ENCODE measurements around the gene HIBCH. TPM values are rescaled to one million over a fixed set of nuclear protein-coding genes. Genes with fewer than 3 reads are reported as not detected.

Gene HIBCH
- total RNA-seq, 1 donor from 2014 or later: 16.3 TPM

DNA sequence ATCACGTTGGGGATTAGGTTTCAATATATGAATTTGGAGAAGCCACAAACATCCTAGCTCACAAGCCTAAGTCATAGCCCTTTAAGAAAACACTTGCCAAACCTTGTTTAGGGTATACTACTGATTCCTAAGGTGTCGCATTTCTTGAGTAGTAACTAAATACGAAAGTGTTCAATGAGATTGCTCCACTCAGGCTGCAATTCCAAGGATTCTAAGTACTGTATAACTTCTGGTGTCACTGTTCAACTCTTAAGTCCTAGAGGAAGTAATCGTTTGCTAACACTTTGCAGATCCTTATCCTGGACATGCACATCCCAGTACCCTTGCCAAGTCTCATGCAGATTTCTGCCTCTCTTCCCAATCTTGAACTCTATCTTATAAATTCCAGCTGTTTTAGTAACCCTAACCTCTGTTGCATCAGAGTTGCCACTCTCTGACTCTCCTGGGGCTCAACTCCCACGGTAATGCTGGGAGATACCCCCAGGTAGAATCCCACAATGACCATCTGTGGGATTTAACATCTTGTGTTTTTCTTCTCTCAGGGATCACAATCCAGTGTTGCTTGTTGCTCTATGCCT is 122.4 kb downstream of the HIBCH start:
- no peak for DNase-seq (ENCODE audit: low read depth)
- Histone ChIP-seq H3K36me3 (ENCODE audit: insufficient read depth, low read length) (peaks cover 3% of the 10 kb centered on the region), H3K9ac (ENCODE audit: low read length) (no peak overlapping the region), H3K4me2 (ENCODE audit: low read length) (no peak overlapping the region), H3K27me3 (ENCODE audit: insufficient read depth, low read length) (no peaks in the 10 kb centered on the region), H3K4me1 (ENCODE audit: insufficient read depth, low read length) (no peaks in the 10 kb centered on the region), H3K27ac (ENCODE audit: low read depth, low read length) (no peak overlapping the region), H3K4me3 (ENCODE audit: insufficient read depth, low read depth, low read length) (no peak overlapping the region), H4K20me1 (ENCODE audit: insufficient read depth, low read length) (no peaks in the 10 kb centered on the region), H2AFZ (ENCODE audit: low read depth, low read length) (no peak overlapping the region), H3K79me2 (ENCODE audit: insufficient read depth, low read length) (no peaks in the 10 kb centered on the region), H3K9me3 (ENCODE audit: insufficient read depth, low read depth, low read length) (no peaks in the 10 kb centered on the region)
- Mint-ChIP-seq H3K4me1 (ENCODE audit: low read depth, unreplicated experiment) (peaks cover 9% of the 10 kb centered on the region), H3K9me3 (ENCODE audit: unreplicated experiment) (no peaks in the 10 kb centered on the region), H3K27ac (ENCODE audit: unreplicated experiment) (no peak overlapping the region), H3K27me3 (ENCODE audit: low read depth, unreplicated experiment) (no peaks in the 10 kb centered on the region), H3K4me3 (ENCODE audit: unreplicated experiment) (no peak overlapping the region), H3K36me3 (ENCODE audit: low read depth, unreplicated experiment) (peaks cover 10% of the 10 kb centered on the region)
- TF ChIP-seq, protein P1, sequence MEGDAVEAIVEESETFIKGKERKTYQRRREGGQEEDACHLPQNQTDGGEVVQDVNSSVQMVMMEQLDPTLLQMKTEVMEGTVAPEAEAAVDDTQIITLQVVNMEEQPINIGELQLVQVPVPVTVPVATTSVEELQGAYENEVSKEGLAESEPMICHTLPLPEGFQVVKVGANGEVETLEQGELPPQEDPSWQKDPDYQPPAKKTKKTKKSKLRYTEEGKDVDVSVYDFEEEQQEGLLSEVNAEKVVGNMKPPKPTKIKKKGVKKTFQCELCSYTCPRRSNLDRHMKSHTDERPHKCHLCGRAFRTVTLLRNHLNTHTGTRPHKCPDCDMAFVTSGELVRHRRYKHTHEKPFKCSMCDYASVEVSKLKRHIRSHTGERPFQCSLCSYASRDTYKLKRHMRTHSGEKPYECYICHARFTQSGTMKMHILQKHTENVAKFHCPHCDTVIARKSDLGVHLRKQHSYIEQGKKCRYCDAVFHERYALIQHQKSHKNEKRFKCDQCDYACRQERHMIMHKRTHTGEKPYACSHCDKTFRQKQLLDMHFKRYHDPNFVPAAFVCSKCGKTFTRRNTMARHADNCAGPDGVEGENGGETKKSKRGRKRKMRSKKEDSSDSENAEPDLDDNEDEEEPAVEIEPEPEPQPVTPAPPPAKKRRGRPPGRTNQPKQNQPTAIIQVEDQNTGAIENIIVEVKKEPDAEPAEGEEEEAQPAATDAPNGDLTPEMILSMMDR (IDR thresholded peaks at IDR 0.05; ENCODE audit: insufficient read depth, low read depth, low read length): no peak
- no peak for TF ChIP-seq EZH2 (IDR thresholded peaks at IDR 0.05; ENCODE audit: insufficient read depth, low read length)
- peak; percentile 72 for FAIRE-seq

- no peak for FAIRE-seq
- H3K4me1 Mint-ChIP-seq (ENCODE audit: low read depth, unreplicated experiment): peaks cover 6% of the 10 kb centered on the region
- DNase-seq (ENCODE audit: low read depth): peak; percentile 48
- H3K4me3 Mint-ChIP-seq (ENCODE audit: unreplicated experiment): no peak overlapping the region
- Histone ChIP-seq H2AFZ (ENCODE audit: low read depth, low read length) (no peak overlapping the region), H3K36me3 (ENCODE audit: insufficient read depth, low read length) (no peaks in the 10 kb centered on the region), H3K79me2 (ENCODE audit: insufficient read depth, low read length) (no peaks in the 10 kb centered on the region), H4K20me1 (ENCODE audit: insufficient read depth, low read length) (no peaks in the 10 kb centered on the region), H3K27me3 (ENCODE audit: insufficient read depth, low read length) (no peaks in the 10 kb centered on the region), H3K9me3 (ENCODE audit: insufficient read depth, low read depth, low read length) (no peaks in the 10 kb centered on the region), H3K4me1 (ENCODE audit: insufficient read depth, low read length) (no peaks in the 10 kb centered on the region), H3K4me3 (ENCODE audit: insufficient read depth, low read depth, low read length) (no peak overlapping the region), H3K4me2 (ENCODE audit: low read length) (no peak overlapping the region), H3K27ac (ENCODE audit: low read depth, low read length) (no peak overlapping the region), H3K9ac (ENCODE audit: low read length) (no peak overlapping the region)
- no peak for TF ChIP-seq EZH2 (IDR thresholded peaks at IDR 0.05; ENCODE audit: insufficient read depth, low read length)
- TF ChIP-seq, protein P1 (IDR thresholded peaks at IDR 0.05; ENCODE audit: insufficient read depth, low read depth, low read length): no peak
- no peaks in the 10 kb centered on the region for H3K36me3 Mint-ChIP-seq (ENCODE audit: low read depth, unreplicated experiment)
- no peaks in the 10 kb centered on the region for H3K9me3 Mint-ChIP-seq (ENCODE audit: unreplicated experiment)
- no peak overlapping the region for H3K27ac Mint-ChIP-seq (ENCODE audit: unreplicated experiment)
- H3K27me3 Mint-ChIP-seq (ENCODE audit: low read depth, unreplicated experiment): no peaks in the 10 kb centered on the region
Measured at GRCh38 chr2:190190507-190191162, 129.0 kb downstream of the HIBCH start.

DNA sequence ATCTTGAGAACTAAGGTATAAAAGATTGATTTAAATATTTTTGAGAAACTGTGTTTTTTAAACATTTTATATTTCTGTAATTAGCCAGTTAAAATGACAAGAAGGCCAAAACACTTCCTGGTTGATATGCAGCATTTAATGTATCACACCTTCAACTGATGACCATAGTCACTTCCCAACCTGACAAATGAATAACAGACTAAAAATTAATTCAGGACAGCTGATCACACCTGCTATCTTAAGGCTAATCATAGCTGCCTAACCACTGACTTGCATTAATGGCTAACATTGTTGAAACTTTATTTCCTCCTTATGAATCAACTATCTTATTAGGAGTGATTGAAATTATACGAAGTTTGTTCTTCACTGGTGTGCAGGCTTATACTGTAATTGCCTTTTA is 131.3 kb downstream of the HIBCH start:
- Mint-ChIP-seq H3K4me1 (ENCODE audit: low read depth, unreplicated experiment) (peaks cover 2% of the 10 kb centered on the region), H3K27ac (ENCODE audit: unreplicated experiment) (no peak overlapping the region), H3K9me3 (ENCODE audit: unreplicated experiment) (no peaks in the 10 kb centered on the region), H3K36me3 (ENCODE audit: low read depth, unreplicated experiment) (no peaks in the 10 kb centered on the region), H3K27me3 (ENCODE audit: low read depth, unreplicated experiment) (peaks cover 2% of the 10 kb centered on the region), H3K4me3 (ENCODE audit: unreplicated experiment) (no peak overlapping the region)
- Histone ChIP-seq H3K9me3 (ENCODE audit: insufficient read depth, low read depth, low read length) (no peaks in the 10 kb centered on the region), H3K27ac (ENCODE audit: low read depth, low read length) (no peak overlapping the region), H3K4me1 (ENCODE audit: insufficient read depth, low read length) (no peaks in the 10 kb centered on the region), H3K79me2 (ENCODE audit: insufficient read depth, low read length) (no peaks in the 10 kb centered on the region), H3K27me3 (ENCODE audit: insufficient read depth, low read length) (no peaks in the 10 kb centered on the region), H3K4me2 (ENCODE audit: low read length) (no peak overlapping the region), H2AFZ (ENCODE audit: low read depth, low read length) (no peak overlapping the region), H3K9ac (ENCODE audit: low read length) (no peak overlapping the region), H3K36me3 (ENCODE audit: insufficient read depth, low read length) (no peaks in the 10 kb centered on the region), H3K4me3 (ENCODE audit: insufficient read depth, low read depth, low read length) (no peak overlapping the region), H4K20me1 (ENCODE audit: insufficient read depth, low read length) (no peaks in the 10 kb centered on the region)
- no peak for DNase-seq (ENCODE audit: low read depth)
- TF ChIP-seq, protein P1 (IDR thresholded peaks at IDR 0.05; ENCODE audit: insufficient read depth, low read depth, low read length): no peak
- TF ChIP-seq EZH2 (IDR thresholded peaks at IDR 0.05; ENCODE audit: insufficient read depth, low read length): no peak
- no peak for FAIRE-seq

Data from astrocyte (in vitro differentiated cells and primary cell).